Lower leg skin (tissue), 3 donors: Measurements from ENCODE around the gene GOLGA1.

Experiments used
- POLR2A ChIP-seq, 2 donors: fragments of 450-650 bp; IDR thresholded peaks; one replicate each; pipeline ENCODE4 v1.6.1; 2016 to 2017; ENCODE audit warnings: antibody characterized with exemption in 2 of 2, mild to moderate bottlenecking in 1 of 2, moderate library complexity in 1 of 2
- TF ChIP-seq, protein P1 (sequence below), 3 donors: fragments of 450-650 bp; IDR thresholded peaks; one replicate each; pipeline ENCODE4 v1.5.1; 2016; ENCODE audit warnings: antibody characterized with exemption in 3 of 3, mild to moderate bottlenecking in 3 of 3, moderate library complexity in 2 of 3

DNA sequence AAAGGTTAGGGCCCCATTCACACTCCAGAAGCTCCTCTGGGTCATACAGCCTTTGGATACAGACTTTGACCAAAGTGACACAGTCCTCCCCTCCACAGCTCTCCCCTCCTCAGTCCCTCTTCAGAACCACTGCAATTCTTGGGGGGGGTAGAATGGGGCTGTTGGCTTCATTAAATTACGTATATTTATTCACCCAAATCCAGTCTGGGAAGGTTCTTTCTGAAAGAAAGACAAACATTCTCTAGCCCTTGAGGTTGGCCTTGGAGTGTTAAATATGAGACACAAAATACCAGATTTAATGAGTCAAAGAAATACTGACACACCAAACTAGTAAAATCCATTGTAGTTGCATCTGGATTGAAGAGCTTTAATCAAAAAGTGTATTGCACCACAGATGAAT, 62.9 kb downstream of the GOLGA1 start:
- TF ChIP-seq POLR2A (IDR thresholded peaks at IDR 0.05): no peak
- TF ChIP-seq, protein P1, sequence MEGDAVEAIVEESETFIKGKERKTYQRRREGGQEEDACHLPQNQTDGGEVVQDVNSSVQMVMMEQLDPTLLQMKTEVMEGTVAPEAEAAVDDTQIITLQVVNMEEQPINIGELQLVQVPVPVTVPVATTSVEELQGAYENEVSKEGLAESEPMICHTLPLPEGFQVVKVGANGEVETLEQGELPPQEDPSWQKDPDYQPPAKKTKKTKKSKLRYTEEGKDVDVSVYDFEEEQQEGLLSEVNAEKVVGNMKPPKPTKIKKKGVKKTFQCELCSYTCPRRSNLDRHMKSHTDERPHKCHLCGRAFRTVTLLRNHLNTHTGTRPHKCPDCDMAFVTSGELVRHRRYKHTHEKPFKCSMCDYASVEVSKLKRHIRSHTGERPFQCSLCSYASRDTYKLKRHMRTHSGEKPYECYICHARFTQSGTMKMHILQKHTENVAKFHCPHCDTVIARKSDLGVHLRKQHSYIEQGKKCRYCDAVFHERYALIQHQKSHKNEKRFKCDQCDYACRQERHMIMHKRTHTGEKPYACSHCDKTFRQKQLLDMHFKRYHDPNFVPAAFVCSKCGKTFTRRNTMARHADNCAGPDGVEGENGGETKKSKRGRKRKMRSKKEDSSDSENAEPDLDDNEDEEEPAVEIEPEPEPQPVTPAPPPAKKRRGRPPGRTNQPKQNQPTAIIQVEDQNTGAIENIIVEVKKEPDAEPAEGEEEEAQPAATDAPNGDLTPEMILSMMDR (IDR thresholded peaks at IDR 0.05): no peak
